H1 (cell line): ENCODE measurements around the gene IFI16. TPM values are rescaled to one million over a fixed set of nuclear protein-coding genes. Genes with fewer than 3 reads are reported as not detected.

Experiments used
- CTCF ChIA-PET: fragments of 300-600 bp; sonication (Branson Sonifier 250); formaldehyde crosslinking; loops from one replicate; lab custom pipeline; 2021; ENCODE audit not compliant: partially characterized antibody; lab: Charles Lee
- POLR2A ChIA-PET: fragments of 300-600 bp; sonication (Branson Sonifier 250); formaldehyde crosslinking; loops from one replicate; lab custom pipeline; 2021; ENCODE audit warnings: inconsistent platforms; ENCODE audit not compliant: partially characterized antibody; lab: Charles Lee
- DNase-seq, 2 experiments: peaks; one replicate each; pipeline versions ENCODE4 v3.0.0 to v3.0.0-alpha.2; 2010 to 2022; ENCODE audit warnings: low spot score in 2 of 2, low read depth in 1 of 2, mixed read lengths in 1 of 2
- FAIRE-seq: peaks from 2 replicates; lab custom pipeline; 2011; peaks lifted over from hg19 to GRCh38; lab: Jason Lieb, UNC
- H2AFZ ChIP-seq: 2 replicates; pipeline ENCODE4 v1.8.1; 2012; ENCODE audit warnings: low read length, inconsistent platforms
- H2AK5ac ChIP-seq: 2 replicates; pipeline ENCODE4 v1.6.1; 2013; ENCODE audit warnings: low read depth, low read length
- H2BK120ac ChIP-seq: replicated peaks from 2 replicates; pipeline ENCODE3; 2013; ENCODE audit warnings: low read depth, low read length, inconsistent platforms
- H2BK12ac ChIP-seq: 2 replicates; pipeline ENCODE4 v1.6.1; 2013; ENCODE audit warnings: low read depth, low read length
- H2BK15ac ChIP-seq: 2 replicates; pipeline ENCODE4 v1.6.1; 2013; ENCODE audit warnings: low read length
- H2BK20ac ChIP-seq: 2 replicates; pipeline ENCODE4 v1.6.1; 2013; ENCODE audit warnings: low read length
- H2BK5ac ChIP-seq: 2 replicates; pipeline ENCODE4 v1.6.1; 2013; ENCODE audit warnings: low read depth, low read length
- H3K14ac ChIP-seq: 2 replicates; pipeline ENCODE4 v1.6.1; 2013; ENCODE audit warnings: inconsistent platforms; ENCODE audit not compliant: insufficient read length
- H3K18ac ChIP-seq: 2 replicates; pipeline ENCODE4 v1.6.1; 2013; ENCODE audit warnings: low read length; ENCODE audit errors: extremely low read depth
- H3K23ac ChIP-seq: 2 replicates; pipeline ENCODE4 v1.6.1; 2013; ENCODE audit warnings: inconsistent platforms; ENCODE audit not compliant: insufficient read length
- H3K23me2 ChIP-seq: 2 replicates; pipeline ENCODE4 v1.6.1; 2013; ENCODE audit warnings: low read depth, low read length
- H3K27ac ChIP-seq: 2 replicates; pipeline ENCODE4 v1.6.1; 2011; ENCODE audit warnings: low read depth, low read length, inconsistent platforms
- H3K27me3 ChIP-seq, 4 experiments: replicated peaks in 1 of 4; 1 replicate in 1 of 4; 2 replicates in 3 of 4; pipeline versions ENCODE4 v1.6.1 to v1.8.1; 2011 to 2013; ENCODE audit warnings: low read length in 3 of 4, mild to moderate bottlenecking in 3 of 4, inconsistent platforms in 2 of 4, mixed read lengths in 2 of 4, moderate library complexity in 1 of 4; ENCODE audit not compliant: control insufficient read depth in 3 of 4, insufficient read depth in 3 of 4; ENCODE audit errors: extremely low read depth in 1 of 4
- H3K36me3 ChIP-seq, 4 experiments: 2 replicates each; pipeline versions ENCODE4 v1.6.1 to v1.8.1; 2011 to 2013; ENCODE audit warnings: mild to moderate bottlenecking in 4 of 4, low read length in 3 of 4, moderate library complexity in 2 of 4, control low read depth in 1 of 4, inconsistent platforms in 1 of 4; ENCODE audit not compliant: insufficient read depth in 4 of 4, control insufficient read depth in 2 of 4
- H3K4ac ChIP-seq: replicated peaks from 2 replicates; pipeline ENCODE3; 2013; ENCODE audit warnings: low read length, low read depth, mixed read lengths, inconsistent platforms; ENCODE audit not compliant: insufficient read length
- H3K4me1 ChIP-seq, 4 experiments: replicated peaks in 1 of 4; 1 replicate in 1 of 4; 2 replicates in 3 of 4; pipeline versions ENCODE4 v1.6.1 to v1.8.1; 2011 to 2013; ENCODE audit warnings: low read length in 3 of 4, inconsistent platforms in 2 of 4, mixed read lengths in 1 of 4; ENCODE audit not compliant: insufficient read depth in 4 of 4, control insufficient read depth in 3 of 4
- H3K4me2 ChIP-seq, 2 experiments: 2 replicates each; pipeline versions ENCODE4 v1.6.1 to v1.8.1; 2011 to 2013; ENCODE audit warnings: low read depth in 2 of 2, low read length in 2 of 2, control low read depth in 1 of 2, inconsistent platforms in 1 of 2, mild to moderate bottlenecking in 1 of 2; ENCODE audit not compliant: insufficient read depth in 1 of 2
- H3K4me3 ChIP-seq, 4 experiments: fragments of 200-600, 300-600 bp in 1 of 4; sonication (generic), shearing (Covaris generic), sonication (Bioruptor Twin) in 1 of 4; 2 replicates each; pipeline versions ENCODE4 v1.5.1 to v1.8.1; 2011 to 2016; ENCODE audit warnings: low read length in 4 of 4, low read depth in 3 of 4, control low read depth in 2 of 4, inconsistent platforms in 2 of 4, mild to moderate bottlenecking in 2 of 4, mixed read lengths in 1 of 4, moderate library complexity in 1 of 4; ENCODE audit not compliant: insufficient read depth in 2 of 4; ENCODE audit errors: extremely low read depth in 1 of 4
- H3K56ac ChIP-seq: replicated peaks from 2 replicates; pipeline ENCODE3; 2013; ENCODE audit warnings: low read depth, mild to moderate bottlenecking, mixed read lengths, low read length, inconsistent platforms; ENCODE audit not compliant: insufficient read length
- H3K79me1 ChIP-seq: 2 replicates; pipeline ENCODE4 v1.6.1; 2013; ENCODE audit warnings: low read depth, low read length, control low read depth
- H3K79me2 ChIP-seq, 2 experiments: 2 replicates each; pipeline versions ENCODE4 v1.6.1 to v1.8.1; 2012 to 2013; ENCODE audit warnings: low read length in 2 of 2, mild to moderate bottlenecking in 2 of 2, inconsistent platforms in 1 of 2; ENCODE audit not compliant: insufficient read depth in 2 of 2, control insufficient read depth in 1 of 2
- H3K9ac ChIP-seq, 4 experiments: replicated peaks in 1 of 4; 1 replicate in 1 of 4; 2 replicates in 3 of 4; pipeline versions ENCODE4 v1.6.1 to v1.8.1; 2011 to 2013; ENCODE audit warnings: low read depth in 3 of 4, low read length in 3 of 4, control low read depth in 2 of 4, mild to moderate bottlenecking in 2 of 4, moderate library complexity in 2 of 4, inconsistent platforms in 1 of 4; ENCODE audit errors: extremely low read depth in 1 of 4
- H3K9me3 ChIP-seq, 2 experiments: 2 replicates each; pipeline versions ENCODE4 v1.6.1 to v1.8.1; 2012 to 2013; ENCODE audit warnings: mild to moderate bottlenecking in 2 of 2, moderate library complexity in 2 of 2, control low read depth in 1 of 2, inconsistent platforms in 1 of 2, low read depth in 1 of 2, low read length in 1 of 2, mixed read lengths in 1 of 2; ENCODE audit not compliant: insufficient read depth in 2 of 2
- H4K20me1 ChIP-seq, 2 experiments: replicated peaks in 1 of 2; 2 replicates each; pipeline versions ENCODE3 to v1.8.1; 2011 to 2013; ENCODE audit warnings: inconsistent platforms in 2 of 2, low read length in 2 of 2, mild to moderate bottlenecking in 1 of 2; ENCODE audit not compliant: insufficient read depth in 2 of 2, control insufficient read depth in 1 of 2
- H4K5ac ChIP-seq: 2 replicates; pipeline ENCODE4 v1.6.1; 2013; ENCODE audit warnings: low read length, low read depth, mixed read lengths, inconsistent platforms; ENCODE audit not compliant: insufficient read length
- H4K8ac ChIP-seq: 2 replicates; pipeline ENCODE4 v1.8.0; 2013; ENCODE audit warnings: mild to moderate bottlenecking, moderate library complexity, low read length, inconsistent platforms; ENCODE audit not compliant: insufficient read depth; ENCODE audit errors: extremely low read depth
- H4K91ac ChIP-seq: replicated peaks from 2 replicates; pipeline ENCODE3; 2013; ENCODE audit warnings: low read length, mixed read lengths, inconsistent platforms; ENCODE audit not compliant: insufficient read length
- MAFK ChIP-seq: IDR thresholded peaks from 2 replicates; pipeline ENCODE4 v1.6.1; 2012; ENCODE audit warnings: low read depth, mild to moderate bottlenecking, improper control_type of control experiment, low read length
- SP4 ChIP-seq: IDR thresholded peaks from 2 replicates; pipeline ENCODE4 v1.6.1; 2012; ENCODE audit warnings: low read length, inconsistent platforms
- WGBS, 2 experiments: shearing (Covaris generic) in 1 of 2; methylation state at CpG; one replicate each; pipeline versions ENCODE4 v1.1.6 to v1.1.7; 2013 to 2015; ENCODE audit warnings: low lambda C conversion rate in 2 of 2, mixed read lengths in 2 of 2, inconsistent platforms in 1 of 2, low coverage in 1 of 2, missing lambda C conversion rate in 1 of 2; ENCODE audit not compliant: insufficient replicate concordance in 2 of 2, insufficient coverage in 1 of 2, insufficient read length in 1 of 2; ENCODE audit errors: extremely low coverage in 1 of 2, missing lambda C conversion rate in 1 of 2; 5-methylcytosine and 5-hydroxymethylcytosine counted together
- polyA plus RNA-seq, 7 experiments: library from polyadenylated mRNA; depleted of rRNA in 3 of 7; stranded (reverse) in 5 of 7; unstranded in 2 of 7; fragments of >200 nt in 5 of 7; fragments of 200-250 nt in 2 of 7; gene quantifications; 1 replicate in 5 of 7; 2 replicates in 1 of 7; 4 replicates in 1 of 7; pipeline versions ENCODE4 v1.2.1 to v1.2.3, GENCODE V29; 2011 to 2013; ENCODE audit warnings: missing spikeins in 2 of 7, mixed read lengths in 2 of 7
- total RNA-seq: library from RNA; stranded (reverse); fragmentation: NEBNext Ultra II Directional; extraction: Animal tissue kit (Norgen Biotek cat#: 25700); gene quantifications from 2 replicates; pipeline ENCODE4 v1.2.1, GENCODE V29; 2021

The IFI16 gene
- total and polyA plus RNA-seq, 2 of the 8 experiments (the other 6 are each of a cell fraction or from before 2014, with no cell fraction given) = 0.63 to 0.74 TPM

GRCh38 chr1:159040206-159040605 lies 30.5 kb downstream of the IFI16 start:
- CTCF ChIA-PET = interaction anchor here (0.5 to 1.5 kb wide), 5 partner anchors 15 to 1441 kb away, joined by 3 to 5 read pairs (median 3); no protein-coding TSS in a partner anchor

More at GRCh38 chr1:159040206-159040605, 30.5 kb downstream of the IFI16 start:
- FAIRE-seq (no peak), DNase-seq (no peak)
- H2BK15ac ChIP-seq = no peak overlapping the region
- H3K9me3 ChIP-seq = no peaks in the 10 kb centered on the region
- no peak overlapping the region for H3K14ac ChIP-seq
- WGBS, 2 experiments = 85% methylated on average over 1 of the region's 1 CpG; no CpG with 5 or more reads in 1 of the 2 experiments
- H3K23ac ChIP-seq = no peak overlapping the region
- H2BK120ac ChIP-seq = no peak overlapping the region
- no peak overlapping the region for H4K8ac ChIP-seq
- no peak overlapping the region for H2AK5ac ChIP-seq
- POLR2A ChIA-PET = no interaction called here
- no peak overlapping the region for H3K9ac ChIP-seq
- no peak overlapping the region for H4K5ac ChIP-seq
- no peak overlapping the region for H3K4ac ChIP-seq
- no peaks in the 10 kb centered on the region for H3K79me2 ChIP-seq
- H3K4me1 ChIP-seq = no peaks in the 10 kb centered on the region
- no peak overlapping the region for H3K4me2 ChIP-seq
- TF ChIP-seq SP4 (no peak), MAFK (no peak)
- H4K20me1 ChIP-seq = no peaks in the 10 kb centered on the region
- H3K36me3 ChIP-seq = no peaks in the 10 kb centered on the region
- H3K27me3 ChIP-seq = no peaks in the 10 kb centered on the region
- H3K56ac ChIP-seq = no peak overlapping the region
- H2BK12ac ChIP-seq = no peak overlapping the region
- H3K18ac ChIP-seq = no peak overlapping the region
- no peaks in the 10 kb centered on the region for H3K79me1 ChIP-seq
- H2AFZ ChIP-seq = no peak overlapping the region
- no peak overlapping the region for H4K91ac ChIP-seq
- no peaks in the 10 kb centered on the region for H3K23me2 ChIP-seq
- no peak overlapping the region for H2BK20ac ChIP-seq
- H2BK5ac ChIP-seq = no peak overlapping the region
- H3K4me3 ChIP-seq = no peak overlapping the region
- no peak overlapping the region for H3K27ac ChIP-seq
